Sciatic nerve (tissue), 2 donors: ENCODE results near the gene RGS6. TPM values are rescaled to one million over a fixed set of nuclear protein-coding genes. Genes with fewer than 3 reads are reported as not detected.

Source experiments
- ATAC-seq: fragments of 200-7000 bp; cut with Tn5 transposase; one replicate; pipeline ENCODE4 v1.9.1; 2020; ENCODE audit warnings: mild to moderate bottlenecking, moderate library complexity
- DNase-seq: peaks from one replicate; pipeline ENCODE4 v3.0.0-alpha.2; 2020; ENCODE audit warnings: low spot score
- intact Hi-C: fragments of 100-400 bp; cut with DNase I; formaldehyde crosslinking; loops from one replicate; pipeline ENCODE4 v1.14.2; 2022
- total RNA-seq: library from RNA; stranded (reverse); fragmentation: NEBNext Ultra II Directional; extraction: Animal tissue kit (Norgen Biotek cat#: 25700); gene quantifications from one replicate; pipeline ENCODE4 v1.2.1, GENCODE V29; 2021
- donor health status: DM: no; HTN: no; CAD: no.
- donor health status: DM: no; HTN: no; CAD: no.

RGS6 gene
- total RNA-seq, 1 donor from 2014 or later = 20.6 TPM

DNA sequence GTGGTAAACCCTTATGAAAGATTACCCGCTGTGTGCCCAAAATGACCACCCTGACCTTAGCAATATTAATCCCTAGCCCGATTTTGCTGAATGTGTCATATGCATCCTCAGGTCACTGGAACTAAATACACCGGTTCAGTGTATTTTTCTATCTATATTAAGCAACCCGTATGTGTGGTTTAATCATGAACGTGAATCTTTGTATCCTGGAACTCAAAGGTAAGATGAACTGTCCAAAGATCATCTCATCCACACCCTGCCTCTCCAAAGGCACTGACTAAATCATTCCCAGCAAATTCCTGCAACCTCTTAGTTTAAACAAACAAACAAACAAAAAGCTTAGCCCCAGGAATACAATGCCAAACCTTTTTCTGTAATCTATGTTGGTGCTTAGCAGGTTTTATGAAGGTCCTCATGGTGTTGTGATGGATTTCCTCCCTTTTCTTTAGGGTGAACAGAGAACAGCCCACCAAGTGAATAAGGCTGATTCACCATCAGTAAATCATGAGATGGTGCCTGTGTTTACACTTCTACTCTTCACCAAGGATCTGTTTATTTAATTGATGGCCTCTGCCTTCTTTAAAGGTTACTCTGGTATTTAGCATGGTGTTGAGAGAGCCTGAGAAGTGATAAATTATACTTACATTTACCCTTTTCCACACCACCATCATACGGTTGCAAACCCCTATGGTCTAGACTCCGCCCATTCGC is 663.1 kb downstream of the RGS6 start:
- intact Hi-C loops = no loop called here
- no peak for ATAC-seq
- no peak for DNase-seq

DNA sequence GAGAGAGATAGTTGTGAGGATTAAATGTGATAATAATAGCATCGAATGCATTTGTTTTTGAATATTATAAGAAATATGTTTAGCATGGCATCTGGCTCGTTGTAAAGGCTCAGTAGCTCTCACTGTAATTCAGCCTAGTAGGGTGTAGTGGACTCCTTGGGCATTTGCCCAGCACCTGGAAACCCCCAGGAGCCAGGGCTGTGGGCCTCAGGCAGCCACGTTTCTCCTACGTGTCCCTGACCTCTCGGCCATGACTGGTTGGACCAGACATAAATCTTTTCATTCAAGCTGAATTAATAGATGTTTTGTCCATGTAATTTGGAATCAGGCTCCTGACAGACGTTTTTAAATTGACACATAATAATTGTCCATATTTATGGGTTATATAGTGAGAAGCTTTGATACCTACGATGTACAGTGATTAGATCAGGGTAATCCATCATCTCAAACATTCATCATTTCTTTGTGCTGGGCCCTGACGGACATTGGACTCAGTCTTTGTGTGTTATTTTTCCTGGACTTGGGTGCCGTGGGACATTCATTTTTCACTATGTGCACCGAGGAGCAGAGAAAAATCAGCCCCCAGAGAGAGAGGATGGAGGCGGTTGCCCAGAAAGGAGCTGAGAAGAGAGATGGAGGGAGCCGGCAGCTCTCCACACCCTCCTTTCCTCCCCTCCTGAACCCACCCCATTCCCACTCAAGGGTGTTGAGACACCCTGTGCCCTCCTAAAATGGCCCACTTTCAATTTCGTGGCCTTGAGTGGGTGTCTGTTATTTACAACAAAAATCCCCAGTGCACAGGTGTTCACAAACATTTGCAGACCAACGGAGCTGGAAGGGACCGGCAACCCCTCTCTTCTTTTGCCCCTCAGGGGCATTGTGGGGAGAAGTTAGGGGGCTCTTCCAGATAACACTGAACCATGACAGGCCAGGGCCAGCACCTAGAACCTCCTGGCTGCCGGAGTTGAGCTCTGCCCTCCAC is 665.3 kb downstream of the RGS6 start:
- ATAC-seq (no peak), DNase-seq (no peak)
- intact Hi-C loops = no loop called here

DNA sequence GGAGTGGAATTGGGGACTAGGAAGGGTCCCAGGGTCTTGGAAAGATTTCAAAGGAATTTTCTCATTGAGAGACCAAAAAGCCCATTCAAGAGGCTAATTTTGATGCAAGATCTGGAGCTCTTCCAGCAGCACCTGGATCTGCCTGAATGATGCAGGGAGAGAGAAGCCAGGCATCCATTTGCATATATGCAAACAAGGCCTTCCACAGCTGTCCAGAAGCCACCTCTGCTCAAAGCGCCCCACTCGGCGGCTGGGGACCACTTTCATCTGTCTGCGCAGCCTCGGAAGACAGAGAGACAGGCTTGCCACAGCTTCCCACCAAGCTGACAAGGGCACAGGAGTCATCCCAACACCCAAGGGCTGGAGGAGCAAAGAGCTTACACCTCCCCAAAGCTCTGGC is 666.1 kb downstream of the RGS6 start:
- ATAC-seq (no peak), DNase-seq (no peak)
- intact Hi-C loops = no loop called here

DNA sequence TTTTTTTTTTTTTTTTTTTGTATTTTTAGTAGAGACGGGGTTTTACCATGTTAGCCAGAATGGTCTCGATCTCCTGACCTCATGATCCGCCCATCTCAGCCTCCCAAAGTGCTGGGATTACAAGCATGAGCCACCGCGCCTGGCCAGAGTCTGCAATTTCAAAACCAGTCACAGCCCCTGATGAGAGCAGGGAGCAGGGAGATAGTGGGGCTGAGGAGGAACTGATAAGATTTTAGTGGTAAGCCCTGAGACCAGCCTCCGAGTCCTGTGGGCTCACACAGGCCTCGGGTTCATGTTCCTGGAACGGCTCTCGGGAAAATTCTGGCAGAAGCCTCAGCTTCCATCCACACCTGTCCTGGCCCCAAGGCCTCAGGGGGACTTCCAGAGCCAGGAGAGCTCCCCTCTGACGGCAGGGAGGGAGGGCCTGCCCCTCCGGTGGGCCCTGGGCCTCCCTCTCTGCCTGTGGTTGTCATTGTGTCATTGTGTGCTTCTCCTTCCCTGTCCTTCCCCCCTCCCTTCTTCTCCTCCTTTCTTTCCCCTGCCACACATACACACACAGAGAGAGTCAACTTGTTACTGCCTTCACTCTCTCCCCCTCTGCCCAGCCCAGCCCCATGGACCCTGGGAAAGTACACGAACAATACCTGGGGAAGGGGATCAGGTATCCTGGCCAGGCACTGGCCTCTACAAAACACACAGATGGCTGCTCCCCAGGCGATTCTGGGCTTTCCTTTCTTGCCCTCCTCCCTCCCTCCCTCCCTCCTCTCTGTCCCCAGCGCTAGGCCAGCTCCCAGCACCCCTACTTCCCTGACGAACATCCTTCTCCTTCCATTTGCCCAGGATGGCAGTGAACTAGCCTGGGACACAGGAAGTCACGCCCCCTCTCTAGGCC is 667.6 kb downstream of the RGS6 start:
- ATAC-seq (no peak), DNase-seq (no peak)

DNA sequence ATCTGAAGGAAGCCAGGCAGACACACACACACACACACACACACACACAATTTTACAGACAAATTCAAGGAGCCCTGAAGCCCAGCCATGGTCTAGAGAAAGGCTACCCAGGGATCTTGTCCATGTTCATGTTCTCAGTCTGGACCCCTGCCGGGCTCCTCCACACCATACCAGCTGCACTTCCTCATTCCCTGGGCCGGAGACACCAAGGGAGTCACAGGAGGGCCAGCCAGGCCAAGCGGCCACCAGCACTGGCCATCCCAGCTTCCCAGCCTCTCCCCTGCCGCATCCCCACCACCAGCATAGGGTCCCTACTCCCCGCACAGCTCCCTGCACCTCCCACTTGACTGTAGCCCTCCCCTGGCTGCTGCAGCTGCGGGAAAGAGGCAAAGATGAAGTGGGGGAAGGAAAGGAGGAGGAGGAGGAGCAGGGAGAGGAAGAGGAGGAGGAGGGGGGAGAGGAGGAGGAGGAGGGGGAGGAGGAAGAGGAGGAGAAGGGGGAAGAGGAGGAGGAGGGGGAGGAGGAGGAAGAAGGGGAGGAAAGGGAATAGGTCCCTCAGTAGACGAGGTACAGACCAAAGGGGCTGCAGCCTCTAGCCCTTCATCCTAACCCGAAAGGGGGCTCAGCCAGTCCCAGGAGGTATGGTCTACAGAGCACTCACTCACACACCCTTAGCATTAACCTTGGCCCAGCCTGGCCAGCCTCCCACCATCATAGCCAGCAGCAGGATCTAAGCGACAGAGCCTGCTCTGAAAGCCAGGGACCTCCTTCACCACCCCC is 668.5 kb downstream of the RGS6 start:
- ATAC-seq (peak; percentile 36), DNase-seq (no peak)
- intact Hi-C loops = no loop called here

More for the DNA sequence above, 667.6 kb downstream of the RGS6 start:
- intact Hi-C loops = no loop called here

DNA sequence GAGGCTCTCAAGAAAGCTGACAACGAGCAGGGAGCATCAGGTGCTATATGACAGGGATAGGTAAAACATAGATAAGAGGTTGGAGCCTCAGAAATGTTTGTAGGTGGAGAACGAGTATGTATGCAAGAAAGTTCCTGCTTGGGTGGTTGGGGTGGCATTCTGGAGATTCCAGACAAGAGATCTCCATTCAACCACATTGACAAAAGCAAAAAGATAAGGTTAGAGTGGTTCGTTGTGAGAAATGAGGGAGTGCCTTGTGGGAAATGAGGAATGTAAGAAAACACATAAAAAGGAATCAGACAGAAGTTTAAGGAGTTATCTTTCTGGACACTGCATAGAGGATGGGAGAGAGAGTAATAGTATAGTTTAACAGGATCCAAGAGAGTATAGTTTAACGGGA is 671.4 kb downstream of the RGS6 start:
- ATAC-seq (no peak), DNase-seq (no peak)
- intact Hi-C loops = no loop called here

DNA sequence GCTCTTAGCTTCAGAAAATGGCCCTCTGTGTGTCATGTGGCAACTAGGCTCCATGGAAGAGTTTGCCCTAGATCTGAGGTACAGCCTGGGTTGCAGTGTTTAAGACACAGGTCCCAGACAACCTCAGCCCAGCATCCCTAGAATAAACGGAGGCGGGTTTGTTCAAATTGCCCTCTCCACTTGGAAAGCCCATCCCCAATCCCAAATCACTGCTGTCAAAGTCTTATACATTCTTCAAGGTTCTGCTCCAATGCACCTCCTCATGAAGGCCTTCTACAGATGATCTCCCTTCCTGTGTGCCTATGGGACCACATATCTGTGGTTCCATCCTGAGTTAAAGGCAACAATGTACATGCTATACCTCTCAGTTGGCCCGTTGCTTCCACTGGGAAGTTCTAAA is 671.9 kb downstream of the RGS6 start:
- ATAC-seq (no peak), DNase-seq (no peak)
- intact Hi-C loops = no loop called here

DNA sequence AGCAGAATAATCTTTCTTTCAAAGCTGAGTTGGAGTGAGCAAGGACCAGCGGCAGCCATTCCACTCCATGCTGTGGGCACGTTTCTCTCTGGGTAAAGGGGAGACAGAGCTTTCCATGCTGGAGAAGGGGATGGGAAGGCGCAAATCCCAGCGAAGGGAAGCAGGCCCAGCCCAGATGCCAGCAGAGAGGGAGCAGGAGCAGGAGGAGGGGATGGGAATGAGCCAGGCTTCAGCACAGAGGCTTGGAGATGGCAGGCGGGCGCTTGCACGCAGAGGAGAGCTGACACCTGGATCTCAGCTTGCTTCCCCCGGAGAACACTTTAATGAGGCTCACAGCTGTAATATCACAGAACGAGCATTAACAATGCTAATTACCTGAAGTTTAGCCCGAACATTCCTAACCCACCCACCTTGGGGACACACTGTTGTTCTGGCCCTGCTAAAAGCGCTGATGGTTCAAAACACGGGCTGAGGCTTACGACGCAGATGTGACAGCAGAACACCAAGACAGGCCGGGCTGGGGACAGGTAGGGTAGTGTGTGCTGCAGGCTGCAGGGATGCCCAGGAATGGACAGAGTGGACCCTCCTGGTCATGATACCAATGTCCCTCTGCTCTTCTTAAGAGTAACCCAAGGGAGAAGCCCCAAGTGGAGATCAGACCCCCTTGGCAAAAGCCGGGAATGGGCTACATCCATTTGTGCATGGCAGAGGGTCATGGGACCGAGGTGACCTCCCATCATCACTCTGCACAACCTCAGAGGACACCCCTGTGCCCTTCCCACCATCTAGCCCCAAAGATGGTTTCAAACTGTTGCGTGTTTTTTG is 673.1 kb downstream of the RGS6 start:
- DNase-seq = peak; percentile 33
- no peak for ATAC-seq
- intact Hi-C loops = no loop called here

DNA sequence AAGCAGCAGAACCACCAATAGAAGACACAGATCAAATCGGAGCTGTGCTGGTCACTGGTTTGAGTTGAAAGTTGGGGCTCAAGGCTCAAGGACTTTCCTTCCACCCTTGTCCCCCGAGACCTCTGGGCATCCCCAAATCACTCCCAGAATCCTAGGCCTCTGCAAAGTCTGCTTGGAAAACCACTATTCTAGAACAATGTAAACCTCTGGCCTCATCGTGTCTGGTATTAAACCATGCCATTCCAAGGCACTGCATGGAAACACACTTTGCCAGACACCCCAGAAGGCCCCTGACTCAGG is 673.6 kb downstream of the RGS6 start:
- ATAC-seq = no peak
- intact Hi-C loops = no loop called here
- DNase-seq = no peak

DNA sequence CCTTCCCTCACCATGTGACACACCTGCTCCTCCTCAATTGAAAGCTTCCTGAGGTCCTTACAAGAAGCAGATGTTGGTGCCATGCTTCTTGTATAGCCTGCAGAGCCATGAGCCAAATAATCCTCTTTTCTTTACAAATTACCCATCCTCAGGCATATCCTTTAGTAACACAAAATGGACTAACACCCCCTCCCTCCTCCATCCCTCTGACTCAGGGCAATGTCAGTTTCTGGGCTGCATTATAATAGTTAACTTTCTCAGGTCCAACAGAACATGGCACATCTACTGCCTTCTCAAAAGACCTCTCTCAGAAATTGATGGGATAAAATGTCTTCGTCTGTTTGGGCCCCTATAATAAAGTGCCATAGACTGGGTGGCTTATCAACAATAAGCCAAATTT is 674.6 kb downstream of the RGS6 start:
- ATAC-seq (no peak), DNase-seq (no peak)
- intact Hi-C loops = no loop called here

DNA sequence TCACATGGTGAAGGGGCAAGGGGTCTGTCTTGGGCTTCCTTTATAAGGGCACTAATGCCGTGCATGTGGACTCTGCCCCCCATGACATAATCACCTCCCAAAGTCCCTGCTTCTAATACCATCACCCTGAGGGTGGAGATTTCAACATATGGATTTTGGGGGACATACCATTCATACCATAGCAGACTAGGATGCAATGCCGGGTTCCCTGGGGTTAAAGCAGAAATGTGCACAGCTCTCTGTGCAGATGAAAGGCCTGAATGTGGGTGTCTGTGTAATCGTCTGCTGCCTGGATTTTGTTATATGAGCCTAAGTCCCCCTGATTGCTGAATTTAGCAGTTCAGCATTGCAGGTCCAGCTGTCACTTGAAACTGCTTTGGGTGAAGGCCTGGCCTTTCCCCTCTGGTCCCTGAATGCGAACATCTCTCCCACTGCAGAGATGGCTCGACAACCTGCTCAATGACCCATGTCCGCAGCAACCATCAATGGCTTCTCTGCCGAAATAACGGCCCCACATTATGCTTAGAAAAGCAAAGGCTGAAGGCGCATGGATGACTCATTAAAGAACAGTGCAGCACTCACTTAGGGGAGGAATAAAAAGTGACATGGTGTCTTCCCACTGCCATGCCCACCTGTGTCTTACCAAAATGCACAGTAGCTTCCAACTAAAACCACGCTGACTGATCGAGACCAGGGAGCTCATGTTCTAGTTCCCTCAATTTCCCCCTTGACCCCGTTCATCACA is 675.3 kb downstream of the RGS6 start:
- ATAC-seq (no peak), DNase-seq (no peak)
- intact Hi-C loops = no loop called here

DNA sequence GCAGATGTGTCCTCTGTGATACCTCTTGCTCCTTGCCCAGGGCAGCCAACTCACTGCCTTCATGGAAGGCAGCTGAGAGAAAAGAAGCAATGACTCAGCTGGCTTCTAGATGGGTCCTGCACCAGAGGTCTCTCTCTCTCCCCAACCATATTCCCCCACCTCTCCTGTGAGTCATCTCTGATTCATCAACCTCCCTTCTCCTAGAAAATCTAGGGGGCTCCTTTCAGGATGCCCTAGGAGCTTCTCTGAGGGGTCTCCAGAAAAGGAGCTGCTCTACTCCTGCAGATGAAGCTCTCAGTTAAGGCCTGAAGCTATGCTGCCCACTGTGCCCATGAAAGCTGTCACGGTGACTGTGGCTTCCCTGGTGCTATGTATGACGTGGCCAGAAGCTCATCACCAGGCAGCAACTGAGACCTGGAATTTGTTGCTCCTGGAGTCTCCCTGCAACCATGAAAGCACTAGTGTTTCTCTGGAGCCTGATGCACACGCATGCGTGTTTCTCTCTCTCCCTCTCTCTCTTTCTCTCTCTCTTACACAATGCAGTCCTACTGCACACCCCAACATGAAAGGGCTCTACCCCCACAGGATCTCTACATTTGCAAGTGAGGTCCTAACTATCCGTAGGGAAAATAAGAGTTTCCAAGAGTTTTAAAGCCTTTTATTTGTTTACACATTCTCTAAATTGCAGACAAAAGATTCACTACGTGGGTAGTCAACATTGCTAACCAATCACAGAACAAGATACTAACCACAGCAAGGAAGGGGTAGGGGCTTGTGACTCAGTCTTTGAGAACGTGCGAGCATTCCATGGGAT is 676.4 kb downstream of the RGS6 start:
- ATAC-seq (no peak), DNase-seq (no peak)
- intact Hi-C loops = no loop called here

DNA sequence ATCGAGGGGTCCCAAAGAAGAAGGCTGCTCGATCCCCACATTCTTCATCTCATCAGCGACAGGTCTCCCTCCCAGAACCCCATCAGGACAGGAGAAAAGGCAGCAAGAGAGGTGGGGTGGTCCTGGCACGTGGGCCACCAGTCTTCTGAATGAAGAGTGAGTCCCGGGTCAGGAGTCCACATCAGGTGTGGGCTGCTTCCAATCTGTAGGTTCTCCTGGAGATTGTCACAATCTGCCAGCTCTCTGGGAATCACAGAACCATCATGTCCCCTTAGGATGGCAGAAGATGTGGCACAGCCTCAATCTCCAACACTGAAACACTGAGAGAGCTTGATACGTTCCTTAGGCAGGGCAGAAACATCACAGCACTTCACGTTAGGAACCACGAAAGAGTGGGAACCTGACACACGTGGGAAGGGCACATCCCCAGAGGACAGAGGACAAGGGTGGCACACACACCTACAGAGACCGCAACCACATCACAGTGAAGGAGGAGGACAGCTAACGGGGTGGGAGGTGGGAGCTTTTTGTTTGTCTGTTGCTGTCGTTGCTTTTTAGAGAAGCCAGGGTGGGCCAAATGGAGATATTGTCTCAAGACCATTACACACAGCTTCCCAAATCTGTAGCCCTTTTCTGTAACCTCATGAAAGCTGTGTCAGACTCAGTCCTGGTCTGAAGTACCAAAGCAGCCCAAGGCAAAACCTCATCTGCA is 677.1 kb downstream of the RGS6 start:
- ATAC-seq = no peak
- intact Hi-C loops = no loop called here
- DNase-seq = no peak

DNA sequence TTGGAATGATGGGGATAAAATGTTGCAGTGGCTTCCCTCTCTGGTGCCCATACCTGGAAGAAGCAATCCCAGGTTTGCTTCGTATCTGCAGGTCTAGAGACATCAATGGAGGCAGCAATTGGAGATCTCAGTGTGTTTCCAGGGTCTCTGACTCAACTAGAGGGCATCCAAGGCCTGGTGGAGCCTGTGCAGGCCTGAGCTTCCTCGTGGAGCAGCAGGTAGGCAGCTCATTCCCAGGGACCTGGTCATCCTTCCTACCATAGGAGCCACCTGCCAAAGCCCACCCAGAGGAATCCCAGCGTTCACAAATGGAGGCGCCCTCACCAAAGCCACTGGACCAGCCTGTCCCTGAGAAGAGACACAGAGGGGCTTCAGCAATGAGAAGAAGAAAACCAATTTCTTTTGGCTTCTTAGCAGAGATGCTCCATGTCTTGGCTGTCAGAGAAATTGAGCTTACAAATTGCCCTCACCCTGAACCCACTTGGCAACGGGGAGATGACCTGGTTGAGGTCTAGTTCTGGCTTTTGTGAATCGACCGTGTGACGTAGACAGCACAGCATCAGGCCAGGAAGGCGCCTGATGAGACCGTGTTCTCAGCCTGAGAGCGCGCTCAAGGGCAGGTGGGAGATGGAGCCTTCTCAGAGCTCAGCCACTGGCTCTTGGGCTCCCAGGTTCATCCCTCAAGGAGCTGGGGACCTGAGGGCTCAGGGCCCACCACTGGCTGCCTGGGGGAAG is 678.0 kb downstream of the RGS6 start:
- DNase-seq = peak; percentile 14
- intact Hi-C loops = no loop called here

DNA sequence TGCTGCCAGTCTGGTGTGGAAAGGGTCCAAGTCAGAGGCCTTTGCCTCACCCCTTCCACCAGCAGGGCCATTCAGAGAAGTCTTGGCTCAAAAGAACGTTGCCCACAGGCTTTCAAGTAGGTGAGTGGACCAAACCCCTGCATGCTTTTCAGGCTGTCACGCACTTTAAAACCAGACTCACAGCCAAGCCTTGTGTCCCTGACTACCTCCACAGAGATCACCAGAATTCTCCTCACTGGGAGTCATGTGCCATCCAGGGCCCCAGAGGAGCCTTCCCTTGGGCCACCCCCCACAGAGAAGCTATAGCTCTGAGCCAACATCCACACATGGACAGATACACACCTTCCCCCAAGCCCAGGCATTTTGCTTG is 678.6 kb downstream of the RGS6 start:
- intact Hi-C loops = no loop called here
- peak; percentile 15 for DNase-seq
- ATAC-seq = no peak

More for the DNA sequence above, 678.0 kb downstream of the RGS6 start:
- no peak for ATAC-seq
